ENCODE results near the gene THEMIS. TPM values are rescaled to one million over a fixed set of nuclear protein-coding genes. Genes with fewer than 3 reads are reported as not detected.

Gene THEMIS
- total RNA-seq, 1 experiment from 2014 or later: not detected

GRCh38 chr6:127934956-127935355 is 34.1 kb upstream of the THEMIS start:
- no peaks in the 10 kb centered on the region for H3K36me3 ChIP-seq (ENCODE audit: insufficient read depth, low read length, poor library complexity, severe bottlenecking)
- intact Hi-C loops (cut with micrococcal nuclease; ENCODE audit: unreplicated experiment): no loop called here
- H3K27ac ChIP-seq (ENCODE audit: low read depth, low read length, poor library complexity, severe bottlenecking): no peak overlapping the region
- TF ChIP-seq CTCF (conservative IDR thresholded peaks at IDR 0.05; ENCODE audit: low read depth, low read length): no peak
- TF ChIP-seq EZH2 (IDR thresholded peaks at IDR 0.05; ENCODE audit: borderline replicate concordance, low read depth, low read length, poor library complexity, severe bottlenecking): no peak
- ChIA-PET CTCF (interaction anchor here (0.6 kb wide), 1 partner anchor 22 kb away, joined by 4 read pairs; no protein-coding TSS in a partner anchor), POLR2A (ENCODE audit: low non-redundant PET) (no interaction called here)
- H3K4me3 ChIP-seq (ENCODE audit: low read depth, low read length, poor library complexity, severe bottlenecking): no peak overlapping the region
- no peaks in the 10 kb centered on the region for H3K4me1 ChIP-seq (ENCODE audit: insufficient read depth, low read length, poor library complexity, severe bottlenecking)
- peaks cover 8% of the 10 kb centered on the region for H3K9me3 ChIP-seq (ENCODE audit: low read depth, low read length, poor library complexity, severe bottlenecking)
- BruUV-seq (replicated peaks): no TSS peak
- no peak for DNase-seq (ENCODE audit: low spot score)
- H3K27me3 ChIP-seq (replicated peaks; ENCODE audit: insufficient read depth, low read depth, low read length, poor library complexity): no peaks in the 10 kb centered on the region

- BruUV-seq (replicated peaks): no TSS peak
- DNase-seq (ENCODE audit: low spot score): no peak
- H3K36me3 ChIP-seq (ENCODE audit: insufficient read depth, low read length, poor library complexity, severe bottlenecking): no peaks in the 10 kb centered on the region
- CTCF ChIA-PET: no interaction called here
- H3K4me3 ChIP-seq (ENCODE audit: low read depth, low read length, poor library complexity, severe bottlenecking): no peak overlapping the region
- no peak overlapping the region for H3K27ac ChIP-seq (ENCODE audit: low read depth, low read length, poor library complexity, severe bottlenecking)
- no peaks in the 10 kb centered on the region for H3K4me1 ChIP-seq (ENCODE audit: insufficient read depth, low read length, poor library complexity, severe bottlenecking)
- H3K27me3 ChIP-seq (replicated peaks; ENCODE audit: insufficient read depth, low read depth, low read length, poor library complexity): no peaks in the 10 kb centered on the region
- POLR2A ChIA-PET (ENCODE audit: low non-redundant PET): no interaction called here
- H3K9me3 ChIP-seq (ENCODE audit: low read depth, low read length, poor library complexity, severe bottlenecking): peaks cover 8% of the 10 kb centered on the region
- no peak for TF ChIP-seq EZH2 (IDR thresholded peaks at IDR 0.05; ENCODE audit: borderline replicate concordance, low read depth, low read length, poor library complexity, severe bottlenecking)
- no peak for TF ChIP-seq CTCF (conservative IDR thresholded peaks at IDR 0.05; ENCODE audit: low read depth, low read length)
- intact Hi-C loops (cut with micrococcal nuclease; ENCODE audit: unreplicated experiment): no loop called here
Measured at GRCh38 chr6:127933852-127934840, 33.3 kb upstream of the THEMIS start.

GRCh38 chr6:127933137-127933536 is 32.3 kb upstream of the THEMIS start:
- POLR2A ChIA-PET (ENCODE audit: low non-redundant PET): no interaction called here

More at GRCh38 chr6:127933137-127933536, 32.3 kb upstream of the THEMIS start:
- Histone ChIP-seq H3K4me3 (ENCODE audit: low read depth, low read length, poor library complexity, severe bottlenecking) (no peak overlapping the region), H3K36me3 (ENCODE audit: insufficient read depth, low read length, poor library complexity, severe bottlenecking) (no peaks in the 10 kb centered on the region), H3K27ac (ENCODE audit: low read depth, low read length, poor library complexity, severe bottlenecking) (no peak overlapping the region), H3K27me3 (replicated peaks; ENCODE audit: insufficient read depth, low read depth, low read length, poor library complexity) (no peaks in the 10 kb centered on the region), H3K9me3 (ENCODE audit: low read depth, low read length, poor library complexity, severe bottlenecking) (peaks cover 8% of the 10 kb centered on the region), H3K4me1 (ENCODE audit: insufficient read depth, low read length, poor library complexity, severe bottlenecking) (no peaks in the 10 kb centered on the region)
- DNase-seq (ENCODE audit: low spot score): no peak
- BruUV-seq (replicated peaks): no TSS peak
- CTCF ChIA-PET: no interaction called here
- TF ChIP-seq EZH2 (IDR thresholded peaks at IDR 0.05; ENCODE audit: borderline replicate concordance, low read depth, low read length, poor library complexity, severe bottlenecking) (no peak), CTCF (conservative IDR thresholded peaks at IDR 0.05; ENCODE audit: low read depth, low read length) (no peak)
- intact Hi-C loops (cut with micrococcal nuclease; ENCODE audit: unreplicated experiment): no loop called here

Measured in A673 (cell line).